Smooth muscle cell (in vitro differentiated cells): Measurements from ENCODE around the gene HYLS1. TPM values are rescaled to one million over a fixed set of nuclear protein-coding genes. Genes with fewer than 3 reads are reported as not detected.

Experiments
- DNase-seq: peaks from one replicate; lab custom pipeline; 2025; ENCODE audit not compliant: unreplicated experiment; lab: John Stamatoyannopoulos, UW
- H2AFZ ChIP-seq: fragments of 200-600 bp; sonication (generic); 2 replicates; pipeline ENCODE4 v1.6.0; 2016; ENCODE audit warnings: antibody characterized with exemption, low read depth, mild to moderate bottlenecking
- H3F3A ChIP-seq: fragments of 200-600 bp; sonication (generic); 2 replicates; pipeline ENCODE4 v1.6.0; 2017; ENCODE audit warnings: antibody characterized with exemption, low read depth
- H3K27ac ChIP-seq: fragments of 200-600 bp; sonication (generic); 2 replicates; pipeline ENCODE4 v1.5.1; 2016; ENCODE audit warnings: low read depth, mild to moderate bottlenecking
- H3K27me3 ChIP-seq: fragments of 200-600 bp; sonication (generic); 2 replicates; pipeline ENCODE4 v1.6.1; 2016; ENCODE audit warnings: low read depth, mild to moderate bottlenecking
- H3K36me3 ChIP-seq: fragments of 200-600 bp; sonication (generic); 2 replicates; pipeline ENCODE4 v1.5.1; 2016; ENCODE audit warnings: low read depth
- H3K4me1 ChIP-seq: fragments of 200-600 bp; sonication (generic); 2 replicates; pipeline ENCODE4 v1.5.1; 2016; ENCODE audit warnings: low read depth
- H3K4me2 ChIP-seq: fragments of 200-600 bp; sonication (generic); 2 replicates; pipeline ENCODE4 v1.6.0; 2016; ENCODE audit warnings: mild to moderate bottlenecking
- H3K4me3 ChIP-seq: fragments of 200-600 bp; sonication (generic); 2 replicates; pipeline ENCODE4 v1.5.1; 2016; ENCODE audit warnings: mild to moderate bottlenecking
- H3K79me2 ChIP-seq: fragments of 200-600 bp; sonication (generic); 2 replicates; pipeline ENCODE4 v1.6.0; 2016; ENCODE audit warnings: low read depth, mild to moderate bottlenecking
- H3K9ac ChIP-seq: fragments of 200-600 bp; sonication (generic); 2 replicates; pipeline ENCODE4 v1.6.0; 2016; ENCODE audit warnings: low read depth
- H3K9me3 ChIP-seq: fragments of 200-600 bp; sonication (generic); replicated peaks from 2 replicates; pipeline ENCODE4 v1.5.1; 2016; ENCODE audit warnings: low read depth
- H4K20me1 ChIP-seq: fragments of 200-600 bp; sonication (generic); 2 replicates; pipeline ENCODE4 v1.6.0; 2016; ENCODE audit warnings: low read depth
- CTCF ChIP-seq: fragments of 200-600 bp; sonication (generic); IDR thresholded peaks from 2 replicates; pipeline ENCODE4 v1.5.1; 2017; ENCODE audit warnings: borderline replicate concordance, mild to moderate bottlenecking, antibody characterized with exemption; ENCODE audit not compliant: insufficient read depth, poor library complexity, severe bottlenecking
- WGBS: methylation state at CpG from one replicate; pipeline ENCODE4 v1.1.7; 2016; ENCODE audit warnings: low lambda C conversion rate; 5-methylcytosine and 5-hydroxymethylcytosine counted together
- polyA plus RNA-seq: library from polyadenylated mRNA; unstranded; fragments of >200 nt; fragmentation: Nextera tagmentation; extraction: Ambion mirVana; gene quantifications from 2 replicates; pipeline ENCODE4 v1.2.1, GENCODE V29; 2016
- total RNA-seq: library from RNA; depleted of rRNA; stranded (reverse); fragments of >200 nt; gene quantifications from 2 replicates; pipeline ENCODE4 v1.2.3, GENCODE V29; 2014

The HYLS1 gene
- total and polyA plus RNA-seq, 2 experiments from 2014 or later = 4.1 to 6.4 TPM

DNA sequence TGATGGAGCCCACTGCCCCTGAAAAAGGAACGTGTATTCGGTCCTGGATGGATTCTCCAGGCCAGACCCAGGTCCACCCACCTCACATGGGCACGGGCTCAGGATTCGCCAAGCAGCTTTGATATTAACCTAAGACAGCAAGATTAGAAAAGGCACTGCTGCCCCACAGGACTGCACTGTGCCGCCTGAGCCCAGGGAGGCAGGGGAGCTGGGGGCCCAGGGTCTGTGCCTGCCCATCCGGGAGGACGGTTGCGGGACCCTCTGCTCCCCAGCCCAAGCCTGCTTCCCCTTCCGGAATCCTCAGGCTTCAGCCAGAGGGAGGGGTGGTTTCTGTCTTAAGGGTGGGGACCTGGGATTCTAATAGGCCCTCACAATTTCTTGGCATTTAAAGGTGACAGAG is 44.8 kb downstream of the HYLS1 start:
- no peak for TF ChIP-seq CTCF
- DNase-seq = no peak

DNA sequence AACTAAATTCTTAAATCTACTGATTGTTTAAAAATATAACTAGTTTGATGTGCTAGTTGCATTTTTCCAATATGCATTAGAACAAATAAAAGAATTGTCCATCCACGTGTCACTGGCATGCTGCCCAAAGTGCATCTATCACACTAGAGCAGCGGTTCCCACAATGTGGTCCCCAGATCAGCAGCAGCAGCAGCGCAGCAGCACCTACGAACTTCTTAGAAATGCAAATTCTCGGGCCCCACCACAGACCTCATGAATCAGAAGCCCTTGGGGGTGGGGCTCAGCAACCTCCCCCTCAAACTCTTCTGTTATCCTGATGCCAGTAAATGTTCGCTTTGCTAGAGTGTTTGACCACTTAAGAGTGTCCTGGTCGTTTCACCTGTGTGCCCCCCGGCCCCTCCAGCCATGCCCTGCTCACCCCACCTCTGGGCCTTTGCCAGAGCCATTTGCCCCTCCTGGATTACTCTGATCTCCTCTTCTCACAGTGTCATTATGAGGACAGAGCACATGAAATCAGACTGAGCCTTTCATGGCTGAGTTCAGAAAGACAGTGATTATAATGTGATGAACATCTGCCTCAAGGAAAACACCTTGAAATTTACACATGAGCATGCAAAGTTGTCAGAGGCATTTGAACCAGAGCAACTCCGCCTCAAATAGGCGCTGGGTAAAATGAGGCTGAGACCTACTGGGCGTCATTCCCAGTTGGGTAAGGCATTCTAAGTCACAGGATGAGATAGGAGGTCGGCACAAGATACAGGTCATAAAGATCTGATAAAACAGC is 45.8 kb downstream of the HYLS1 start:
- Histone ChIP-seq H2AFZ (no peak overlapping the region), H3K9ac (no peak overlapping the region), H3K27ac (no peak overlapping the region), H3K9me3 (no peaks in the 10 kb centered on the region), H3F3A (no peaks in the 10 kb centered on the region), H3K4me2 (no peak overlapping the region), H4K20me1 (no peaks in the 10 kb centered on the region), H3K4me1 (no peaks in the 10 kb centered on the region), H3K79me2 (no peaks in the 10 kb centered on the region), H3K27me3 (no peaks in the 10 kb centered on the region), H3K4me3 (no peak overlapping the region), H3K36me3 (no peaks in the 10 kb centered on the region)
- 73% methylated on average over 12 of the region's 12 CpGs for WGBS
- no peak for DNase-seq
- no peak for TF ChIP-seq CTCF

More for the DNA sequence above, 44.8 kb downstream of the HYLS1 start:
- H3K4me1 ChIP-seq = no peaks in the 10 kb centered on the region
- H3K79me2 ChIP-seq = no peaks in the 10 kb centered on the region
- no peak overlapping the region for H3K4me3 ChIP-seq
- H3K36me3 ChIP-seq = no peaks in the 10 kb centered on the region
- no peaks in the 10 kb centered on the region for H3K9me3 ChIP-seq
- no peak overlapping the region for H3K4me2 ChIP-seq
- no peaks in the 10 kb centered on the region for H3F3A ChIP-seq
- no peak overlapping the region for H3K9ac ChIP-seq
- 92% methylated on average over 9 of the region's 9 CpGs for WGBS
- no peaks in the 10 kb centered on the region for H3K27me3 ChIP-seq
- H2AFZ ChIP-seq = no peak overlapping the region
- H4K20me1 ChIP-seq = no peaks in the 10 kb centered on the region
- no peak overlapping the region for H3K27ac ChIP-seq

DNA sequence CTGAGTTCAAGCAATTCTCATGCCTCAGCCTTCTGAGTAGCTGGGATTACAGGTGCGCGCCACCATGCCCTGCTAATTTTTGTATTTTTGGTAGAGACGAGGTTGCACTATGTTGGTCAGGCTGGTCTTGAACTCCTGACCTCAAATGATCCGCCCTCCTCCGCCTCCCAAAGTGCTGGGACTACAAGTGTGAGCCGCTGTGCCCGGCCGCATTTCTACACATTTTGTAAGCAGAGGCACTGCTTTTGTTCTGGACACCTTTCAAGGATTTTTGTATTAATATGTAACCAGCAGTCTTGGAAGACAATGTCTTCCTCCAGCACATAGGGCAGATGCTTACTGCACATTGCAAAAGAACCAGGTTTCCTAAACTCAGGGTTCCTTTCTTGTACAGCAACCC is 47.0 kb downstream of the HYLS1 start:
- H3K27me3 ChIP-seq = no peaks in the 10 kb centered on the region
- H4K20me1 ChIP-seq = no peaks in the 10 kb centered on the region
- no peaks in the 10 kb centered on the region for H3F3A ChIP-seq
- no peaks in the 10 kb centered on the region for H3K4me1 ChIP-seq
- H3K36me3 ChIP-seq = no peaks in the 10 kb centered on the region
- no peak overlapping the region for H3K27ac ChIP-seq
- no peaks in the 10 kb centered on the region for H3K9me3 ChIP-seq
- no peaks in the 10 kb centered on the region for H3K79me2 ChIP-seq
- WGBS = 94% methylated on average over 8 of the region's 8 CpGs
- TF ChIP-seq CTCF = no peak
- H3K9ac ChIP-seq = no peak overlapping the region
- H3K4me3 ChIP-seq = no peak overlapping the region
- H3K4me2 ChIP-seq = no peak overlapping the region
- DNase-seq = no peak
- no peak overlapping the region for H2AFZ ChIP-seq

- Histone ChIP-seq H3K4me2 (no peak overlapping the region), H3K27ac (no peak overlapping the region), H3K27me3 (no peaks in the 10 kb centered on the region), H3K79me2 (no peaks in the 10 kb centered on the region), H3K9me3 (no peaks in the 10 kb centered on the region), H2AFZ (no peak overlapping the region), H3K9ac (no peak overlapping the region), H3K4me3 (no peak overlapping the region), H4K20me1 (no peaks in the 10 kb centered on the region), H3K36me3 (no peaks in the 10 kb centered on the region), H3F3A (no peaks in the 10 kb centered on the region), H3K4me1 (no peaks in the 10 kb centered on the region)
- no peak for DNase-seq
- 96% methylated on average over 2 of the region's 2 CpGs for WGBS
- no peak for TF ChIP-seq CTCF
Measured at GRCh38 chr11:125935056-125935455, 47.6 kb downstream of the HYLS1 start.
